Colonic mucosa (tissue), 4 donors: ENCODE data around the gene COL27A1. TPM values are rescaled to one million over a fixed set of nuclear protein-coding genes. Genes with fewer than 3 reads are reported as not detected.

Experiments used
- DNase-seq: peaks from one replicate; pipeline ENCODE4 v3.0.0-alpha.2; 2020
- H3K27ac ChIP-seq: fragments of 200-600 bp; one replicate; pipeline ENCODE4 v1.8.0; 2021
- H3K27me3 ChIP-seq: fragments of 200-600 bp; one replicate; pipeline ENCODE4 v1.8.0; 2021
- H3K36me3 ChIP-seq: fragments of 200-600 bp; one replicate; pipeline ENCODE4 v1.8.0; 2021
- H3K4me1 ChIP-seq: fragments of 200-600 bp; one replicate; pipeline ENCODE4 v1.8.0; 2021; ENCODE audit warnings: mild to moderate bottlenecking
- H3K4me3 ChIP-seq: fragments of 200-600 bp; one replicate; pipeline ENCODE4 v1.8.0; 2021
- H3K9ac ChIP-seq, 2 donors: one replicate each; pipeline ENCODE4 v1.7.0; 2013; ENCODE audit warnings: control low read depth in 2 of 2, low read depth in 2 of 2, low read length in 2 of 2
- H3K9me3 ChIP-seq: fragments of 200-600 bp; one replicate; pipeline ENCODE4 v1.8.0; 2021
- intact Hi-C: fragments of 100-400 bp; cut with DNase I; formaldehyde crosslinking; loops from one replicate; pipeline ENCODE4 v1.14.1; 2022
- total RNA-seq, 2 donors: library from RNA; stranded (reverse); fragmentation: NEBNext Ultra II Directional in 1 of 2; extraction: Animal tissue kit (Norgen Biotek cat#: 25700) in 1 of 2; gene quantifications; one replicate each; pipeline ENCODE4 v1.2.1, GENCODE V29; 2021
- TF ChIP-seq, protein P1 (sequence below): fragments of 200-600 bp; IDR thresholded peaks from one replicate; pipeline ENCODE4 v1.8.0; 2022; ENCODE audit warnings: antibody characterized with exemption, mild to moderate bottlenecking
- donor health status: healthy.
- donor health status: DM: no; HTN: no; CAD: no.
- donor health status: DM: no; HTN: no; CAD: no.

Gene COL27A1
- total RNA-seq, 2 donors from 2014 or later: 2.9 to 4.2 TPM

DNA sequence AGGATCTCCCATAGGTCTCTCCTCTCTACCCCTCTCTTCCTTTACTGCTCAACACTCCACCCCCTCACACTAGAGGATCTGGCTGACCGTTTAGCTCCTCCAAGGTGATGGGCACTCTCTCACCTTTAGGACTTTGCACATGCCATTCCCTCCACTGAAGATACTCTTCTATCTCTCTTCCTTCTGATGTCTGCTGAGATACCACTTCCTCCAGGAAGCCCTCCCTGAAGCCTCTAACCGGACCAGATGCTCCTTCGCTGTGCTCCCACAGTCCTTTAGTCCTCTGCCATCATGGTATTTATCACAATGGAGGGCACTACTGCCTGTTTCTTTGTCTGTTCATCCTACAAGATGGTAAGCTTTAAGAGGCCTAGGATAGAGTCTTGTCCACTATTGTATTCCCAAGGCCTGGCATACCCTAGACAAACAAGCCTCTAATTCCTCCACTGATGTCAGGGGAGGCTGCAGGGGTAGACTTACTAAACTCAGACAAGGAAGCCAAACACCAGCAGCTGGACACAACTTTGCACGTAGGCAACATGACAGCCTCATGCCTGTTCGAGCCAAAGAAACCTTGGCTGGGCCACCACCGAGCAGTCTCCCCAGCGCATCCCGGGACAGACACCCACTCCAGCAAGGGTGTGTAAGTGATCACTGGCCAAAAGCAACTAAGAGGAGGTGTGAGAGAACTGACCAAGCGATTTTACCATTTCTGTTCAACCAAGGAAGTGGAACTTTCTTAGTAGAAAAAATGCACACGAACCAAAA, 194.6 kb downstream of the COL27A1 start:
- TF ChIP-seq, protein P1, sequence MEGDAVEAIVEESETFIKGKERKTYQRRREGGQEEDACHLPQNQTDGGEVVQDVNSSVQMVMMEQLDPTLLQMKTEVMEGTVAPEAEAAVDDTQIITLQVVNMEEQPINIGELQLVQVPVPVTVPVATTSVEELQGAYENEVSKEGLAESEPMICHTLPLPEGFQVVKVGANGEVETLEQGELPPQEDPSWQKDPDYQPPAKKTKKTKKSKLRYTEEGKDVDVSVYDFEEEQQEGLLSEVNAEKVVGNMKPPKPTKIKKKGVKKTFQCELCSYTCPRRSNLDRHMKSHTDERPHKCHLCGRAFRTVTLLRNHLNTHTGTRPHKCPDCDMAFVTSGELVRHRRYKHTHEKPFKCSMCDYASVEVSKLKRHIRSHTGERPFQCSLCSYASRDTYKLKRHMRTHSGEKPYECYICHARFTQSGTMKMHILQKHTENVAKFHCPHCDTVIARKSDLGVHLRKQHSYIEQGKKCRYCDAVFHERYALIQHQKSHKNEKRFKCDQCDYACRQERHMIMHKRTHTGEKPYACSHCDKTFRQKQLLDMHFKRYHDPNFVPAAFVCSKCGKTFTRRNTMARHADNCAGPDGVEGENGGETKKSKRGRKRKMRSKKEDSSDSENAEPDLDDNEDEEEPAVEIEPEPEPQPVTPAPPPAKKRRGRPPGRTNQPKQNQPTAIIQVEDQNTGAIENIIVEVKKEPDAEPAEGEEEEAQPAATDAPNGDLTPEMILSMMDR: no peak
- no peaks in the 10 kb centered on the region for H3K27me3 ChIP-seq
- H3K9me3 ChIP-seq: no peaks in the 10 kb centered on the region
- H3K4me1 ChIP-seq: no peaks in the 10 kb centered on the region
- no peak overlapping the region for H3K9ac ChIP-seq
- DNase-seq: no peak
- H3K27ac ChIP-seq: no peak overlapping the region
- no peak overlapping the region for H3K4me3 ChIP-seq
- intact Hi-C loops: no loop called here
- peaks cover 24% of the 10 kb centered on the region for H3K36me3 ChIP-seq

DNA sequence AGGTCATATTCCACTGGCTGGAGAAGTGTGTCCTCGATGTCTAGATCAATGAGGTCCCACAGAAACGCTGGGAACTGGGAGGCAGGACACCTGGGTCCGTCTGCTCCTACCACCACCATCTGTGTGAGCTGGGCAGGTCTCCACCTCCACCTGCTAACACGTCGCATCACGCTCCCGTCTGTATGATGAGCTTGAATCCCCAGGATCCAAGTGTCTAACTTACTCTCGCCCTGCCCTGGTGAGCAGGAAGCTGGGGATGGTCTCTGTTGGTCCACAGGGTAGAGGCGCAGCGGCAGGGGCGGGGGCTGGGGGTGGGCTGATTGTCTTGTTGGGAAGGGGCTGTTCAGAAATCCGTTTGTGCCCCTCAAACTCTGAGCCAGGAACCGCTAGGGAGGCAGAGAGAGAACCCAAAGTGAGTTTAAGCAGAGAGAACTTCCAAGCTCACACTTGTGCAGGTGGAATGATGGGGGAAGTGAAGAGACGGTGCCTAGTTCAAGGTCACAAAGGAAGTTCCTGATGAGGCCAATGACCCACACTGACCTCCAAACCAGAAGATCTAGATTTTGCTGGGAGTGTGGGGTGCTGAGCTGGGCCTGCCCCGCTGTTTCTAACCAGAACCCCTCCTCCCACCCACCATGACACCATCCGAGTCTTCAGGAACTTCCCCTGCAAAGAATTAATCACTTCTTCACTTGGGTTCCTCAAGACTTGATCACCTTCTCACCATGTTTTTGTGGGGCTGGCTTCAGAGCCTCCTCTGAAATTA, 195.5 kb downstream of the COL27A1 start:
- H3K9ac ChIP-seq: no peak overlapping the region
- no peaks in the 10 kb centered on the region for H3K4me1 ChIP-seq
- H3K27me3 ChIP-seq: no peaks in the 10 kb centered on the region
- DNase-seq: no peak
- no peak overlapping the region for H3K27ac ChIP-seq
- peaks cover 24% of the 10 kb centered on the region for H3K36me3 ChIP-seq
- TF ChIP-seq, protein P1: no peak
- H3K9me3 ChIP-seq: no peaks in the 10 kb centered on the region
- intact Hi-C loops: no loop called here
- H3K4me3 ChIP-seq: no peak overlapping the region

DNA sequence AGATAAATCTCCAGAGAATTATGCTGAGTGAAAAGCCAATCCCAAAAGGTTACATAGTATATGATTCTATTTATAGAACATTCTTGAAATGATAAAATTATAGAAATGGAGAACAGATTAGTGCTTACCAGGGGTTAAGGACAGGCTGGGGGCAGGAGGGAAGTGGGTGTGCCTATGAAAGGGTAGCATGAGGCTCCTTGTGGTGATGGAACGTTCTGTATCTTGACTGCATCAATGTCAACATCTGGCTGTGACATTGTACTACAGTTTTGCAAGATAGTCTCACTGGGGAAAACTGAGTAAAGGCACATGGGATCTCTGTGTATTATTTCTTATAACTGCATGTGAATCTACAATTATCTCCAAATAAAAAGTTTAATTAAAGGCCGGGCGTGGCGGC, 196.6 kb downstream of the COL27A1 start:
- Histone ChIP-seq H3K4me3 (no peak overlapping the region), H3K9ac (no peak overlapping the region), H3K9me3 (no peaks in the 10 kb centered on the region), H3K27ac (no peak overlapping the region), H3K27me3 (no peaks in the 10 kb centered on the region), H3K4me1 (no peaks in the 10 kb centered on the region), H3K36me3 (peaks cover 22% of the 10 kb centered on the region)
- DNase-seq: no peak
- intact Hi-C loops: no loop called here
- TF ChIP-seq, protein P1: no peak

DNA sequence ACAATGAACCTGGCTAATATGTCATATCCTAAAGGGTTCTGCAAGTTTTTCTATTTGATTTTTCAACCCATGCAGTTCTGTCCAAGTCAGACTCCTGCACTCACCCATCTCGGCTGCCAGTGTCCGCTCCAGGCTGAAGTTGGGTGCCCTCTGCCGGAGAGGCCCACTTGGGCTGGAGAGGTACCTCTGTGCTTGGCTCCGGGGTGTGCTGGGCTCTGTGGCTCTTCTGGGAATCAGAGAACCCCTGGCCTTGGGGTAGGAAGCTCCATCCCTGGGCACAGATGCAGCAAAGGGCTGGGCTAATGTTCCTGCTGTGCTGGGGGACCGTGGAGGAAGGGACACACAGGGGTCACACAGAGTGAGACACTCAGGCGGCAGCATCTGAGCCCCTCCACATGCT, 200.5 kb downstream of the COL27A1 start:
- Histone ChIP-seq H3K27me3 (no peaks in the 10 kb centered on the region), H3K9ac (no peak overlapping the region), H3K9me3 (no peaks in the 10 kb centered on the region), H3K4me3 (no peak overlapping the region), H3K4me1 (no peaks in the 10 kb centered on the region), H3K36me3 (peaks cover 36% of the 10 kb centered on the region), H3K27ac (no peak overlapping the region)
- TF ChIP-seq, protein P1: no peak
- intact Hi-C loops: no loop called here
- DNase-seq: no peak

DNA sequence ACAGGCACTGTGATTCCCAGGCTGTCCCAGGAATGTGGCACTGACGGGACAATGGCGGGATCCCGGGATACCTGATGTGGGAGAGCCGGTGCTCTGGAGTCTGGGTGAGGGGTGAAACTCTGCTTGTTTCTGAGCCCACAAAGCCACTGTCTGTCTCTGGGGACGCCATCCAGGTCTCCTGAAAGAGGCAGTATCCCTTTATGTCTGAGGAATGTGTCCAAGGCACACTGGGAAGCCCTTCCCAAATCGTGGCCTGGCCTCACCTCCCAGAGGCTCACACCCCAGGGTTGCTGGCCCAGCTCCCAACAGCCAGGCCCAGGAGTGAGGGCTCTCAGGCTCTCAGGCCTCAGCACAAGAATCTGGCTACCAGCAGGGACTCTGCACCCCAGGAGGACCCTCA, 201.5 kb downstream of the COL27A1 start:
- TF ChIP-seq, protein P1: no peak
- Histone ChIP-seq H3K27me3 (no peaks in the 10 kb centered on the region), H3K27ac (no peak overlapping the region), H3K9me3 (no peaks in the 10 kb centered on the region), H3K4me1 (no peaks in the 10 kb centered on the region), H3K4me3 (no peak overlapping the region), H3K9ac (no peak overlapping the region), H3K36me3 (peaks cover 45% of the 10 kb centered on the region)
- no peak for DNase-seq
- intact Hi-C loops: no loop called here
